Activated T-helper 1 cell treated with Interleukin-2 at 50 U/mL for 16 hours (primary cell): ENCODE results near the gene SYCN.
"Not testable (repeated sequence)": the region's sequence is repeated elsewhere in the genome, so short reads cannot be mapped to it uniquely, and the experiment has no call there.

Source experiments
- DNase-seq: peaks from one replicate; pipeline ENCODE4 v3.0.0-alpha.2; 2020; ENCODE audit warnings: low read depth

Gene SYCN

DNA sequence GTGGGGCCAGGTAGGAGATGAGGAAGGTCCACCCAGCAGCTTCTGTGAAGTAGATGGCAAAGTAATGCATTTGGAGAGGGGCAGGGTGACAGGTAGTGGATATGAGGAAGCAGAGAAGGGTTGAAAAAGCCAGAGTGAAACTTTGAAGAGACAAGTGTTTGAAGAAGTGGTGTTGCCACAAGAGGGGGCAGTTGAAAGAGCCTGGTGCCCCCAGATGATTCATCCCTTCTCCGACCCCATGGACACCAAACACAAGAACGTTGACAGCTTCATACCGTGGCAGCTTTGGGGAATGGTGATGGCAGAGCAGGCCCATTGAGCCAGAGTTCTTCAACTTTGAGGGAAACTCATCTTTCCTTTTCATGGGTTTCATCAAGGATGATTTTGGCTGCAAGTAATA, 20.8 kb upstream of the SYCN start:
- no peak for DNase-seq

DNA sequence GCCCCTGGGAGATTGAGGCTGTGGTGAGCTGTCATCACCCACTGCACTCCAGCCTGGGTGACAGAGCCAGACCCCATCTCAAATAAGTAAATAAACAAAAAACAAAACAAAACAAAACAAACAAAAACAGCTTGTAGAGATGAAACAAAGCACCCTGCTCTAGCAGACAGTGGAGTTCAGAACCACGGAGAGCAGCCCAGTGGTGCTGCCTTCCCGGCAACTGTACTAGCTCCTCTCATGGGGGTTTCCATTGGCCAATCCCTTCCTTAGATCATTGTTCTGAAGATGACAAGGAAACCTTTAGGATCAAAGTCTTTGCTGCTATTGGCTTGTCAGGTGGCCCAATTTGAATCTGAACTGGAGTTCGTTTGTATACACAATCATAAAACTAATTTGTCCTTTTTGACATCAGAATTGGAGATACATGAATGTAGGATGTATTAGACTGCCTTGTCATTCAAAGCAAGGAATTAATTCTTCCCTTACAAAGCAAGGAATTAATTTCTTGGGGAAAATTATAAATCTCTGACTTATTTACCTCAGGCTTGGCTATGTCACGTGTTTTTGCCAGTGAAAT, 19.7 kb upstream of the SYCN start:
- DNase-seq, result no peak

DNA sequence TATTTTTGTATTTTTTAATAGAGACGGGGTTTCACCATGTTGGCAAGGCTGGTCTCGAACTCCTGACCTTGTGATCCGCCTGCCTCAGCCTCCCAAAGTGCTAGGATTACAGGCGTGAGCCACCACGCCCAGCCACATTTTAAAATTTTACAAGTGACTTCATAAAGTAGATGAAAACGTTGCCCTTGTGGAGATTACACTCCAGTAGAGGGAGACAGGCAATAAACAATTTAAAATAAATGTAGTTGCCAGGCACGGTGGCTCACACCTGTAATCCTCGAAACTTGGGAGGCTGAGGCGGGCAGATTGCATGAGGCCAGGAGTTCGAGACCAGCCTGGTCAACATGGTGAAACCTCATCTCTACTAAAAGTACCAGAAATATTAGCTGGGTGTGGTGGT, 15.0 kb upstream of the SYCN start:
- DNase-seq, result not testable (repeated sequence)

DNA sequence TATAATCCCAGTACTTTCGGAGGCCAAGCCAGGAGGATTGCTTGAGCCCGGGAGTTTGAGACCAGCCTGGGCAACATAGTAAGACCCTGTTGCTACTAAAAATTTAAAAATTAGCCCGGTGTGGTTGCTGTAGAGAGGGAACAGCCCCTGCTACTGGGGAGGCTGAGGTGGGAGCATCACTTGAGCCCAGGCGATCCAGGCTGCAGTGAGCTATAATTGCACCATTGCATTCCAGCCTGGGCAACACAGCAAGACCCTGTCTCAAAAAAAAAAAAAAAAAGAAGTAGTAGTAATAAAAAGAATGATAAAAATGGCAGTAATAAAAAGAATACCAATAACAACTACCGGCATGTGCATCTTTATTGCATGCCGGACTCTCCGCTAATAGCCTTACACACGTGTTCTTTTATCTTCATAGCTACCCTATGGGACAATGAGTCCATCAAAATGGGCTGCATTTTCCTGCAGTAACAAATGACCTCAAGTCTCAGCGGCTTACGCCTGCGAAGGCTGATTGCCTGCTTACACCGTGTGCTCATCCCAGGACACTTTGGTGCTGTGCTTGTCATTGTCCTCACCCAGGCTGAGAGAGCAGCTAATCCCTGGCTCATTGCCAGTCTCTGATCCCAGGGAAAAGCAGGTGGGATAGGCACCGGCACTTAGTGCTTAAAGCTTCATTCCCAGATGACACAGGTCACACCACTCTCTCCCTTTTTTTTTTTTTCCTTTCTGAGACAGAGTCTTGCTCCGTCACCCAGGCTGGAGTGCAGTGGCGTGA, 14.4 kb upstream of the SYCN start:
- DNase-seq, result no peak

DNA sequence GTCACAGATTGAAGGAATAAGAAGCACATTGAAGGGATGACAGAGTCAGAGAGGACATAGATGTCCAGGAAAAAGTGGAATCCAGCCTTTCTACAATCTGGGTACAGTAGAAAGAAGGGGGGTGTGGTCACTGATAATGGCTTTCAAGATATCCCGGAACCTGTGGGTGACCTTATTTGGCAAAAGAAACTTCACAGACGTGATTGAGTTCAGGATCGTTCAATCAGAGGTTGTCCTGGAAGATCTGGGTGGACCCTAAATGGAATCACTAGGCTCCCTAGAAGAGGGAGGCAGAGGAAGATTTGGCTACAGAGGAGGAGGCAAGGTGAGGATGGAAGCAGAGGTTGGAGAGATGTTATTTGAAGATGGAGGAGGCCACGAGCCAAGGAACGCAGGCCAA, 13.0 kb upstream of the SYCN start:
- DNase-seq, result no peak

DNA sequence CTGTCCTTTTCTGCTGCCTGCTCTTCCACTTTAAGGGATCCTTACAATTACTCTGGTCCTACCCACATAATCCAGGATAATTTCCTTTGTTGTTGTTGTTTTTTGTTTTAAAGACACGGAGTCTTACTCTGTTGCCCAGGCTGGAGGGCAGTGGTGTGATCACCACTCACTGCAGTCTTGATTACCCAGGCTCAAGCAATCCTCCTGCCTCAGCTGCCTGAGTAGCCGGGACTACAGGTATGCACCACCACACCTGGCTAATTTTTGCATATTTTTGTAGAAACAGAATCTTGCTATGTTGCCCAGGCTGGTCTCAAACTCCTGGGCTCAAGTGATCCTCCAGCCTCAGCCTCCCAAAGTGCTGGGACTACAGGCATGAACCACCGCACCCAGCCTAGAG, 11.3 kb upstream of the SYCN start:
- DNase-seq, result not testable (repeated sequence)

DNA sequence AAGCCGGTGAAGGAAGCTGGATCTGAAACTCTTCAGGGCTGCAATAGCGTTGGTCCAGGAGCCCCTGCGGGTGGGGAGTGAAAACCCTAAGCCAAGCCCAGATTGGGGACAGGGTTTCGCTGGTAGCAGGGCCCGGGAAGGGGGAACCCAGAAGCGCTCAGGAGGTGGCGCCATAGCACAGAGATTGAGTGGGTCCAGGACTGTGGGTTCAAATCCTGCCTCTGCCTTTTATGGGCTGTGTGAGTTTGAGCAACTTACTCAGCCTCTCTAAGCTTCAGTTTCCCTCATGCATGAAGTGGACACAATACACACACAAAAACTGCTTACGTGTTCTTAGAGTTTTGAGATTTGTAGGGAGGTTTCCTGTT, 8.3 kb upstream of the SYCN start:
- DNase-seq, result peak; percentile 47

DNA sequence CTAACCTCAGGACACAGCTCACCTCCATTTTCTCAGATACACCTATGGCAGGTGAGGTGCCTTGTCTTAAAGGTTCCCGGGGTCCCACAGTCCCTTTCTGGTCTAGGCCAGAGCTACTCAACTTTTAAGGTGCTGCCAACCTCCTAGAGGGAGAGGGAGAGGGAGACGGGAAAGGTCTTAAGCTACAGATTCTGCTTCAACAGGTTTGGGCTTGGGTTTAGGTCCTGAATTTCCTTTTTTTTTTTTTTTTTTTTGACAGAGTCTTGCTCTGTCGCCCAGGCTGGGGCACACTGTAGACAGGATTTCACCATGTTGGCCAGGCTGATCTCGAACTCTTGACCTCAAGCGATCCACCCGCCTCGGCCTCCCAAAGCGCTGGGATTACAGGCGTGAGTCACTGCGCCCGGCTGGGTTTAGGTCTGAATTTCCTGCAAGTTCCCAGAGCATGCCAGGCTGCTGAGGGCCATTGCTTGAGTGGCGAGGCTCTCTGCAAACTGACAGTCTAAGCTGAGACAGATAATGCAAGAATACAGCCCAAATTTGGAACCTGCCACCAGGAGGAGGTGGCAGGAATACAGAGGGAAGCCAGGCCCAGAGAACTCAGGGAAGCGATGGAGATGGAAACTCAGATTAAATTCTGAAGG, 7.8 kb upstream of the SYCN start:
- no peak for DNase-seq

DNA sequence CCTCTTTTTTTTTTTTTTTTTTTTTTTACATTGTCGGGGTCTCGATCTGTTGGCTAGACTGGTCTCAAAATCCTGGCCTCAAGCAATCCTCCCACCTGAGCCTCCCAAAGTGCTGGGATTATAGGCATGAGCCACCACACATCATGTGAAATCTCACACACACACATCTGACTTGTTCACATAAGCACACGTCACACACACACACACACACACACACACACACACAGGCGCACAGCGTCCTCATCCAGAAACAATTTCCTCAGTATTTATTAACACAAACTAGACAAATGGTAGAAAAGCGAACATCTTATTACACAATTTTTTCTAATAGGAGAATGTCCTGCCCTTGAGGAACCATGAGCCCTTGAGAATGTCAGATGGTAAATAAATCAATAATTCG, 5.1 kb upstream of the SYCN start:
- no peak for DNase-seq

DNA sequence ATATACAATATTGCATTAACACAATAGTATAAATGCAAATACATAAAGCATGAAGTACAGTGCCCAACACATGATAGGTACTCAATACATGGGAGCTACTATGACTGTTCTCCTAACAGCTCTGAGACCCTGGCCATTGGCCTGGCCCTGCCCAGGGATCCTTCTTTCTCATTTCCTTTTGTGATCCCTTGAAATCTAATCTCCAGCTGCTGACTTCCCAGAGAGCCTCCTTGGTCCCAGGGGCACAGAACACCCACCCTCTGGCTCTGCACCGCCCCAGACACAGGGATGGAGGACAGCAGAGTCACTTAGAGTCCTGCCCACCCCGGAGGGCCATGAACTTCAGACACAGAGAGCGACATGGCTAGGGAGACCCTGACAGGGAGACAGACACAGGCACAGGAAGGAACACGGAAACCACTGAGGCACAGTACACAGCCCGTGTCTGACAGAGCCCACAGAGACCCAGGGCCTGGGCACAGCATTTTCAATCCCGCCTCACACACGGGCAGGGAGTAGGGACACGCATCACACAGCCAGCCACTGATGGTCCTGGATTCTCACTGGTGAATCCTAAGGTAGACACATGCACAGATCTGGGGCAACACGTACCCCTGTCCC, 4.2 kb upstream of the SYCN start:
- DNase-seq, result no peak

DNA sequence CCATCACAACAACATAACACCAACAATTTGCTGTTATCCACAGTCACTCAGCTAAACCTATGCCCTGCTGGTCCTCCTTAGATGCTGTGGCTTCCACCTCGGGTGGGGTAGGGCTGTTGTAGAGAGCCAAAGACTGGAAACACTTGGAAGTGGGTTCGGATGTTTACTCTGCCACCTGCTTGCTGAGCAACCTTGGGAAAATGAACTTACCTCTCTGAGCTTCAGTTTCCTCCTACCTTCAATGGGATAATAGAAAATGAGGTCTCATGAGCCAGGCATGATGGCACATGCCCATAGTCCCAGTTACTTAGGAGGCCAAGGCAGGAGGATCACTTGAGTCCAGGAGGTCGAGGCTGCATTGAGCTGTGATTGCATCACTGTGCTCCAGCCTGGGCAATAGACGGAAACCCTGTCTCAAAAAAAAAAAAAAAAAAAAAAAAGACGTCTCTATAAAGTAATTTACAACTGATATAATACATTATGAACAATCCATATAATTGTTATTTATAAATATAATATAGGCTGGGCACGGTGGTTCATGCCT, 3.3 kb upstream of the SYCN start:
- DNase-seq, result no peak

DNA sequence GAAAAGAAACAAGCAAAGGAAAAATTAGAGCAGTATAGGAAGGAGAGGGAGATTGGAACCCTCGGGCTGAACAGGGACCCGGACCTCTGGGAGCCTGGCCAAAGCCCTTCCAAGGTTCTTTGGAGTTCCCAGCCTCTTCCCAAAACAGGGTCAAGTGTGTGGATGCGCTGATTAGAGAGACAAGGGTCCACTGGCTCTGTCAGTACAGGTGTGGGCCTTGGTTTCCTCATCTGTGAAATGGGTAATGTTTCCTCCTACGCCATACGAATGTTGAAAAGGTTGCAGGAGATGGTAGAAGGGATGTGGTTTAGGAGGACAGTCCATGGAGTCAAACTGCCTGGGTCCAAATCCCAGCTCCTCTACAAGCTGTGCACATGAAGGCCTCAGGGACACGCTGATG, 2.1 kb upstream of the SYCN start:
- DNase-seq, result no peak

DNA sequence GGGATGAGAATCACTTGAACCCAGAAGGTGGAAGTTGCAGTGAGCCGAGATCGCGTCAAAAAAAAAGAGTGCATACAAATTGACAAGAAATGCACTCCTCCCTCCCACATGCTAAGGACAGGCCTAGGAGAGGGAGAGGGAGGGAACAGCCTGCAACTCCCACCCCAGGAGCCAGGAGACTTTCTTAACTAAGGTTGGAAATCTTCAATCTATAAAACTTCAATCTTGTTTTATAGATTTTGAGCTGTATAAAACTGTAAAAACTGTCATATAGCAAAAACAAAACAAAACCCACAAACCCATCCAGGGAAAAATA, 1.3 kb upstream of the SYCN start:
- no peak for DNase-seq

DNA sequence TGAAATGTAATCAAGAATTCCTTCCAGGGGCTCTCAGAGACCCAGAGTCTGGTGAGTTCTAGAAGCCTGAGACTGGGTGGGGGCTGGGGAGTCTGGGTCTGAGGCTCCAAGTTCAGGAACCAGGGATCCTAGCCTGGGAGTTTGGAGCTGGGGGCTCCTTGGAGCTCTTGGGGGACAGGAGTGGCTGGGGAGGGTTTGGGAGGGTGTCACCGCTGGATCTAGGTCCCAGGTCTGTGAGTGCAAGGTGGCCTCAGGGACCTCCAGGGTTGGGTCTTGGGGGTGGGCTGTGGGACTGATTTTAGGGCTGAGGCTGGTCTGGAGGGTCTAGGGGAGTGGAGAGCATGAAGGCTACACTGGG, 1.1 kb downstream of the SYCN start:
- no peak for DNase-seq

DNA sequence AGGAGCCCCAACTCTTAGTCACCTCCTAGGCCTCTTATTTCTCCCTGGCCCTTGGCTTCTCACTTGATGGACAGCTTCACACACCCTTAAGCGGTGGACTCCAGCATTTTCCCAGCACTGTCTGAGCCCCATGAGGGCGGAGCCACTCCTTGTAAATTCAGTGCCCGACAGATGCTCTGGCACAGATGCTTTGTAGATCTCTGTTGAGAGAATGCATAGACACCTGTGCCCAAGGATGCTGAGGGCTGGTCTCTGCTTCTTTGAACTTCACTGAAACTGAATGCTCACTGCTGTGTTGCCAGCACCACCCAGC, 3.3 kb downstream of the SYCN start:
- DNase-seq, result no peak

DNA sequence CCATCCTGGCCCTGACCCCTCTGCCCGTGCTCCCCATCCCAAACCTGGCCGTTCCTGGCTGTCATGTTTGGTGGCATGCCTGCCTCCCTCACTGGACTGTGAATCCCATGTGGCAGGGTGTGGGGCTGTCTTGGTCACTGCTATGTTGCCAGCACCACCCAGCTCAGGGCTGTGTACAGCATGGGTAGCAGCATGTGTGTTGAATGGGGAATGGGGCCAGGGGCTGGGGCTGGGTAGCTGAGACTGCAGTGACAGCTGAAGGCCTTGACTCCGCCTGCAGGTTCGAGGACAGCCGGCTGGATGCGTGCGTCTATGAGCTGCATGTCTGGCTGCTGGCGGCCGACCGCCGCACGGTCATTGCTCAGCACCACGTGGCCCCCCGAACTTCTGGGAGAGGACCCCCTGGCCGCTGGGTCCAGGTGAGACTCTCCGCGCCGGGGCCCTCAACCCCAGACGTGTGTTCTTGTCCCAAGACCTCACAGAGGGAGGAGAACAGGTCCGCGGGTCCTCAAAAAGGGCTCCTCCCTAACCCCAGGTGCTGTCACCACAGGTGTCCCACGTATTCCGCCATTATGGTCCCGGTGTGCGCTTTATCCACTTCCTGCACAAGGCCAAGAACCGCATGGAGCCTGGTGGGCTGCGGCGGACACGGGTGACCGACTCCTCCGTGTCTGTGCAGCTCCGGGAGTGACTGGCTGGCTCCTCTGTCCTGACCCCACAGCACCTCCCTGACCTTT, 3.8 kb downstream of the SYCN start:
- DNase-seq, result no peak

DNA sequence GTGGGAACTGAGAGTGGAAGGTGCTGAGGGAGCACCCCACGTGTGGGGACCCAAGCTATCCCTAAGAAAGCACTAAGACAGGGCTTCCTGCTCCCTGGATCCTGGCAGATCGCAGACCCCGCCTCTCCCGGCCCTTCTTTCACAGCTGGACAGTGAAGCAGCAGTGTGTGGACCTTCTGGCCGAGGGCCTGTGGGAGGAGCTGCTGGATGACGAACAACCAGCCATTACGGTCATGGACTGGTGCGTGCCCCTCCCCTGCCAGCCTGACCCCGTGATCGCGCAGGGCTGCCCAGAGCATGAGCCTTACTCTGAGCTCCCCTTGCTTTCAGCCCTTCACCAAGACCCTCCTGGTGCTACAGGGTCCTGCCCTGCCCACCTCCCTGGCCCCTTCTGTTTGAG, 5.0 kb downstream of the SYCN start:
- no peak for DNase-seq

DNA sequence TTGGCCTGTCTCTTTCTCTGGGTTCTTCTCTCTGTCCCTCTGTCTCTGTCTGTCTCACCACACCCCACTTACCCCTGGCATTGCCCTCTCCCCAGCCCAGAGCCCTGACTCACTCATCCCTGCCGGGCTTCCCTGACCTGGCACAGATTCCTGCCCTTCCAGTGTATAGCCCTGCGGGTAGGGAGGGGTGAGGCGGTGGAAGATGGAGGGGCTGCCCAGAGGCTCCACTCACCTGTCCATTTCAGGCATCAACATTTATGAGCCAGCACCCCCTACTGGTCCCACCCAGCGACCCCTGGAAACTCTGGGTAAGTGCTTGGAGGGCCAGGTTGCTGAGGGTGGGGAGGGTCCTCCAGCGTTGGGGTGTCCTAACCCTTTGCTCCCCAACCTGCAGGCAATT, 6.3 kb downstream of the SYCN start:
- no peak for DNase-seq

DNA sequence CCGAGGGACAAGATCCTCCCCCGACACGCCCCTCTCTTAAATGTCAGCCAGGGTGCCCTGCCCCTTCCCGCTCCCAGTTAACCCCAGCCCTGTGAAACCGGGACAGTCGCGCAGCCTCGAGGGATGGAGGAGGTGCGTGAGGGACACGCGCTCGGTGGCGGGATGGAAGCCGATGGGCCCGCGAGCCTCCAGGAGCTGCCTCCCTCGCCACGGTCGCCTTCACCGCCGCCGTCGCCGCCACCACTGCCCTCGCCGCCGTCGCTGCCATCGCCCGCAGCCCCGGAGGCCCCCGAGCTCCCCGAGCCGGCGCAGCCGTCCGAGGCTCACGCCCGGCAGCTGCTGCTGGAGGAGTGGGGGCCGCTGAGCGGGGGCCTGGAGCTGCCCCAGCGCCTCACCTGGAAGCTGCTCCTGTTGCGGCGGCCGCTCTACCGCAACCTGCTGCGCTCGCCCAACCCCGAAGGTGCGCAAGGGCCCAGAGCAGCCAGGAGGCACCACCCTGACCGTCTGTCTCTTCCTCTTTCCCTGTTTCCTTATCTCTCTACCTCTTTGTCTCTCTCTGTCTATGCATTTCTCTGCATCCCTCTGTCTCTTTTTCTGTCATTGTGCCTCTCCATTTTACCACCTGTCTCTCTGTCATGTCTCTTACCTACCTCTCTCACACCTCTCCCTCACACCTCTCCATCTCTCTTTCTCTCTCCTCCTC, 7.1 kb downstream of the SYCN start, which contains the start of gene NCCRP1:
NCCRP1 (plus strand) TSS at position 105 of the 703 bp plus-strand sequence; CDS start at position 124, 19 bp downstream.
- no peak for DNase-seq

DNA sequence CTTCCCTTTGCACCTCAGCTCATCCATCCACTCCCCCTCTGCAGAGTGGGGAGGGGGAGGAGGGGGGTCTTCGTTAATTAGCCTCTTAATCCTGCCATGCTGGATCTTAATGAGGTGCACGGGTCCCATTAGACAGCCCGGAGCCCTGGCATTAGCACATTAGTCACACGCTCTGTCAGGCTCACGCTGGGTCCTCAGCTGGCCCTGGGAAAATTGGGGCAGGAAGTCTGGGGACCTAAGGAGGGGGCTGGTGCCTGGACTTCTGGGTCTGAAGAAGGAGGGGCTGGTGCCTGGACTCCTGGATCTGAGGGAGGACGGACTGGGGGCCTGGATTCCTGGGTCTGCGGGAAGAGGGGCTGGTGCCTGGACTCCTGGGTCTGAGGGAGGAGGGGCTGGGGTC, 7.7 kb downstream of the SYCN start:
- DNase-seq, result no peak

DNA sequence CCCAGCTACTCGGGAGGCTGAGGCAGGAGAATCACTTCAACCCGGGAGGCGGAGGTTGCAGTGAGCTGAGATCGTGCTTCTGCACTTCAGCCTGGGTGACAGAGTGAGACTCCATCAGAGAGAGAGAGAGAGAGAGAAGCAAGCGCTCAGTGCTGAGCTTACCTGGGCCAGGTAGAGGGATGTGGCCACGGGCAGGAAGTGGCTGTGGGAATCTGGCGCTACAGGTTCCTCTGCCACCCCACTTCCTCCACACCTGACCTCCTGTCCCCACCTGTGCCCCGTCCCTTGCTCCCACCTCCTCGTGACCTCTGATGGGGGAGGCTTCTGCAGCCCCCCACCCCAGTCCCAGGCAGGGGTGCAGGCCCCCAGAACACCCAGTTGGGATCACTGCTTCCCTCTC, 8.3 kb downstream of the SYCN start:
- no peak for DNase-seq
